Activated T-cell treated with anti-CD3 and anti-CD28 coated beads for 48 hours (primary cell): ENCODE data around the gene PAIP1.
"Not testable (repeated sequence)": the region's sequence is repeated elsewhere in the genome, so short reads cannot be mapped to it uniquely, and the experiment has no call there.

Experiments used
- DNase-seq: peaks from one replicate; pipeline ENCODE4 v3.0.0-alpha.2; 2020; ENCODE audit warnings: low read depth

PAIP1 gene

GRCh38 chr5:43514816-43515677 lies 41.8 kb downstream of the PAIP1 start, which contains the start of gene C5orf34:
Gene C5orf34 (minus strand): TSS chr5:43515148. CDS start chr5:43509339, 5,809 bp downstream.
- DNase-seq, result peak; percentile 92

- DNase-seq, result no peak
Measured at GRCh38 chr5:43514471-43514815, 42.4 kb downstream of the PAIP1 start.

- no peak for DNase-seq
Measured at GRCh38 chr5:43514025-43514424, 42.9 kb downstream of the PAIP1 start.

GRCh38 chr5:43511062-43511461 lies 45.8 kb downstream of the PAIP1 start:
- DNase-seq, result not testable (repeated sequence)

- DNase-seq, result no peak
Measured at GRCh38 chr5:43498581-43498980, 58.3 kb downstream of the PAIP1 start.

- DNase-seq, result no peak
Measured at GRCh38 chr5:43497311-43498104, 59.4 kb downstream of the PAIP1 start.

- DNase-seq, result no peak
Measured at GRCh38 chr5:43491326-43491725, 65.6 kb downstream of the PAIP1 start.

GRCh38 chr5:43486353-43486752 lies 70.5 kb downstream of the PAIP1 start:
- no peak for DNase-seq

GRCh38 chr5:43485406-43485805 lies 71.5 kb downstream of the PAIP1 start:
- DNase-seq, result no peak

- peak; percentile 80 for DNase-seq
Measured at GRCh38 chr5:43484106-43484849, 72.6 kb downstream of the PAIP1 start.

GRCh38 chr5:43483298-43484105 lies 73.4 kb downstream of the PAIP1 start, which contains the start of gene TMEM267:
Gene TMEM267 (minus strand): TSS chr5:43483865. CDS start chr5:43453969, 29,896 bp downstream.
- DNase-seq, result peak; percentile 83

- DNase-seq, result no peak
Measured at GRCh38 chr5:43482490-43483297, 74.2 kb downstream of the PAIP1 start.
